Stimulated activated CD4-positive, alpha-beta T cell treated with anti-CD3 and anti-CD28 coated beads, Interleukin-12 subunit alpha, Interleukin-12 subunit beta, amount 100 ng/mL, for 24 hours (primary cell): ENCODE measurements around the gene CCDC91.
"Not testable (repeated sequence)": the region's sequence is repeated elsewhere in the genome, so short reads cannot be mapped to it uniquely, and the experiment has no call there.

ENCODE experiments used
- DNase-seq, 2 experiments: peaks; one replicate each; pipeline ENCODE4 v3.0.0-alpha.2; 2020; ENCODE audit warnings: low read depth in 2 of 2

The CCDC91 gene

GRCh38 chr12:28286352-28286751, 96.1 kb downstream of the CCDC91 start:
- no peak for DNase-seq

DNA sequence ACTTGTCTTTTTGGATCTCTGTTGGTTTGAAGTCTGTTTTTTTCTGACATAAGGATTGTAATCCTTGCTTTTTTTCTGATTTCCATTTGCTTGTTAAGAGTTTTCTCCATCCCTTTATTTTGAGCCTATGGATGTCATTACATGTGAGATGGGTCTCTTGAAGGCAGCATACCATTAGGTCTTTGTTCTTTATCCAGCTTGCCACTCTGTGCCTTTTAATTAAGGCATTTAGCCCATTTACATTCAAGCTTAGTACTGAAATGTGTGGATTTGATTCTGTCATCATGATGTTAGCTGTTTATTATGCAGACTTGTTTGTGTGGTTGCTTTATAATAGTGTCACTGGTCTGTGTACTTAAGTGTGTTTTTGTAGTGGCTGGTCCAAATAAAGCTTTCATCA, 100.0 kb downstream of the CCDC91 start:
- no peak for DNase-seq

DNA sequence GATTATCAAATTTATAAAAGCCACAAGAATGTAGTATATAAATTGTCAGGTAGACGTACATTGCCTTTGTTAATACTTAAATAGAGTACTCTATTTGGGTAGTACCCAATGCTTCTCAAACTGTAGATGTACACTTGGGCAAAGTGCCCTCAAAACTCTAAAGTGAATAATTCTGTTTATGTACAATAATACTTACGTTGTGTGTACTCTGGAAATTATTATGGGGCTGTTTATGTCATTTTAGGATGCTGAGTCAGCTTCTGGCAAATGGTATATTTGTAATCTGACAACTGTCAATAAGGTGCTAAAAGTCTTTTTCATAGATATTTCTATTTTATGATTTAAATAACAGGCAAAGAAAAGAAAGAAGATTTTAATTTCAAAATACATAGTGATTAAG, 102.4 kb downstream of the CCDC91 start:
- DNase-seq: no peak

GRCh38 chr12:28294300-28294699, 104.0 kb downstream of the CCDC91 start:
- DNase-seq: no peak

GRCh38 chr12:28296287-28296686, 106.0 kb downstream of the CCDC91 start:
- DNase-seq: no peak

DNA sequence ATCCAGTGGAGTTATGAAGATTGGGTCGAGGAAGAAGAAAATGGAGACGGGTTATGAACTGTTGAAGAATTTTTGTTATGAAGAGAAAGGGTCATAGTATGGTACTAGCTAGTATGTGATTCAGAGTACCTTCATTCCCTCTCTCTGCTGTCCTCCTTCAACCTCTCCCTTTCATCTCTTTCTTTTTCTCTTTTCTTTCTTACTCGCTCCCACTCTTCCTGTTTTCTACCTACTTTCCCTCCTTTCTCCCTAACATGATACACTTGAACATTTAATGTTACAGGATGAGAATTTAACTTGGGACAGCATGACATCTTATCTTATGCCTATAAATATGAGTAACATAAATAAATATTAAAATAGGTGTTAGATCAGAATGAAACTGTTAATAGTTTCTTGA, 112.9 kb downstream of the CCDC91 start:
- no peak for DNase-seq

DNA sequence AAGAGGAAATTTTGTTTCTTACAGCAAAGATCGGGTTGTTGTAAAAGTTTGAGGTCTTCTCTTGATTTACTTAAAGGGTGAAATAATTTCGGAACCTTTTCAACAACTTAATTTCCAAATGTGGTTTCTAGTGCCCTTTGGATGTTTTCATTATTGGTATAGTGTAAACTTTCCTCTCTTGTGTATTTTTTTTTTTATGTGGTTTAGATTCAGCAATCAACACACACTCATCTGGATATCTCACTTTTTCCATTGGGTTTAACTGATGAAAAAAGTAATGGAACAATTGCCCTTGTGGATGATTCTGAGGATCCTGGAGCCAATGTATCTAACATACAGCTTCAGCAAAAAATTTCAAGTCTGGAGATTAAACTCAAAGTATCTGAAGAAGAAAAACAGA, 116.3 kb downstream of the CCDC91 start:
- DNase-seq: no peak

DNA sequence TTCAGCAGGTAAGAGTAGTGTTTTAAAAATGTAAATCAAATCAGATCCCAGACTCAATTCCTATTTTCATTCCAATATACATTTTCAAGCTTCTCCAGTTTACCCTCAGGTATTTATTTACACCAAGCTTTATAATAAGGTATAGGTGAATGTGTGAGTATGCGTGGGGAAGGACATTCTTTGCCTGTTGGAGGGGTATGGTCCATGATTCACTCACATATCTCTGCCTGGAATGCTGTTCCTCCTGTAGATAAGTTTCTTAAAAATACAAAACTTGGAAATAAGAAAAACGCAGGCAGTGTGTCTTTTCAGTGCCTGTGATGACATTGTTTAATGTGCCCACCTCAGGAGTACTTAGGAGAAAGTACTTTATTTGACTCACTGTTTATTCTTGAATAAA, 118.6 kb downstream of the CCDC91 start:
- DNase-seq: no peak

GRCh38 chr12:28313631-28314030, 123.4 kb downstream of the CCDC91 start:
- DNase-seq: no peak

DNA sequence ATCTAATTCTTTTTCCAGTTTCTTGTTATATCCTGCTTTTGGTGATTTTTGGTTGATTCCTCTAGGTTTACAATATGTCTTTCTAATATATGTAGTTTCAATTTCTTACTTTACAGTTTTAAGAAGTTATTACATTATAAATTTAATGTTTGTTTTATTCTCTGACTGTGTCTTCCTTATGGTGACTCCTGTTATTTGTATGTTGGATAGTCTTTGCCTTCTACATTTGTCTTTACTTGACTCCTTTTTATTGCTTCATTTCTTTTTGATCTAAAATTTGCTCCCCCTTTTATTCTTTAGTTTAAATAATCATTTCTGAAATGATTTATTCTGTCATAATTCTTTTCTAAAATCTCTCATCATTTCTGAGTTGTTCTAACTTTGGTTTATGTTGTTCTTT, 125.8 kb downstream of the CCDC91 start:
- DNase-seq: no peak

- DNase-seq: no peak
Measured at GRCh38 chr12:28318273-28318672, 128.0 kb downstream of the CCDC91 start.

DNA sequence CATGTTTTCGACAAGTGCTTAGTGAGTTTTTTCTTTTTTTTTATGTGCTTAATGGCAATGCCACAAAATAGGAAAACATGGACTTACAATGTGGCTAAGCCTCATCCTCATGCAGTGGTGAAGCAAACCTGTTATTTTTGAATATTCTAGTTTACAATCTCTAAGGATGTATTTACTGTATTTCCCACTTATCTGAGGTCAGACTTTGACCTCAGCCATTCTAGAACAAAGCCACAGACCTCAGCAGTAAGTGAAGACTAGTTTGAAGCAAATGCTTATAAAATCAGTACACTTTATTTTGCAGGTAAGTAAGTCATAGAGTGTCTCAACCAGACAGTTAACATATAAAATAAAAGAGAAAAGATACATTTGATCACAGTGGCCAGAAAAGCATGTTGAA, 130.1 kb downstream of the CCDC91 start:
- no peak for DNase-seq

DNA sequence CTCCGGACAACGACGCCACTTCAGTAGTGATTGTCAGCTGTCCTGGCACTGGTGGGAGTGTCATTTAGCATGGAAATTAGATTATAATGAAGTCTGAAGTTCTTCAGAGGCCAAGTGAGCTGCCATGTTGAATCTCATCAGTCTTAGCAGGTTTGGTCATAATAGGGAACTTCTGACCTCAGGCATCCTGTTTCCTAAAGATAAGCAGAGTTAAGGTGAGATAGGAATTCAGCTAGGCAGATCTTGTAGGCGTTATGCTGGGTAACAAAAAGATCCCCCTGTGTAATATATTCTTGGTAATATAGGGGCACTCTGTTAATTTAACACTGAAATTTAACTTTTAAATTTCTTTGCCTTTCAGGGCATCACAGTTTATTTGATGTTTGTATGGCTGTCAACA, 137.5 kb downstream of the CCDC91 start:
- no peak for DNase-seq

DNA sequence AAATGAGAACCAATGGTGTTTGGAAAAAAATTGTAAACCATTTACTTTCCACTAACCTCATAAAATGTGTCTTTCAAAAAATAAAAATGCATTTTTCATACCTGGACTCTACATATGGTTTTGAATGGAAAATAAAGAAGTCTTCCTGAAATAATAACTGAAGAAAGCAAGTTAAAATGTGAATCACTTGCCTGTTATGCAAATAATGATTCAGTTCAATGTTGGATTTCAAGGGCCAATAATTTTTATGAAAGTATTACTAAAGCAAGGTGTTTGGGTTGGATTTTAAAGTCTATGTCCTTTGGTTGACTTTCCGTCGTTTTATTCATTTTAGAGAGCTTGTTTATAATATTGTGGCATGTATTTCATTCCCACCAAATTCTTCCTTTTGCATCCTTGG, 138.7 kb downstream of the CCDC91 start:
- no peak for DNase-seq

DNA sequence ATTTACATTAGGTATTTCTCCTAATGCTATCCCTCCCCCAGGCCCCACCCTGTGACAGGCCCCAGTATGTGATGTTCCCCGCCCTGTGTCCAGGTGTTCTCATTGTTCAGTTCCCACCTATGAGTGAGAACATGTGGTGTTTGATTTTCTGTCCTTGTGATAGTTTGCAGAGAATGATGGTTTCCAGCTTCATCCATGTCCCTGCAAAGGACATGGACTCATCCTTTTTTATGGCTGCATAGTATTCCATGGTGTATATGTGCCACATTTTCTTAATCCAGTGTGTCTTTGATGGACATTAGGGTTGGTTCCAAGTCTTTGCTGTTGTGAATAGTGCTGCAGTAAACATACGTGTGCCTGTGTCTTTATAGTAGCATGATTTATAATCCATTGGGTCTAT, 139.5 kb downstream of the CCDC91 start:
- not testable (repeated sequence) for DNase-seq

DNA sequence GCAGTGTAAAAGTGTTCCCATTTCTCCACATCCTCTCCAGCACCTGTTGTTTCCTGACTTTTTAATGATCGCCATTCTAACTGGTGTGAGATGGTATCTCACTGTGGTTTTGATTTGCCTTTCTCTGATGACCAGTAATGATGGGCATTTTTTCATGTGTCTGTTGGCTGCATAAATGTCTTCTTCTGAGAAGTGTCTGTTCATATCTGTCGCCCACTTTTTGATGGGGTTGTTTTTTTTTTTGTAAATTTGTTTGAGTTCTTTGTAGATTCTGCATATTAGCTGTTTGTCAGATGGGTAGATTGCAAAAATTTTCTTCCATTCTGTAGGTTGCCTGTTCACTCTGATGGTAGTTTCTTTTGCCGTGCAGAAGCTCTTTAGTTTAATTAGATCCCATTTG, 140.0 kb downstream of the CCDC91 start:
- DNase-seq: not testable (repeated sequence)

DNA sequence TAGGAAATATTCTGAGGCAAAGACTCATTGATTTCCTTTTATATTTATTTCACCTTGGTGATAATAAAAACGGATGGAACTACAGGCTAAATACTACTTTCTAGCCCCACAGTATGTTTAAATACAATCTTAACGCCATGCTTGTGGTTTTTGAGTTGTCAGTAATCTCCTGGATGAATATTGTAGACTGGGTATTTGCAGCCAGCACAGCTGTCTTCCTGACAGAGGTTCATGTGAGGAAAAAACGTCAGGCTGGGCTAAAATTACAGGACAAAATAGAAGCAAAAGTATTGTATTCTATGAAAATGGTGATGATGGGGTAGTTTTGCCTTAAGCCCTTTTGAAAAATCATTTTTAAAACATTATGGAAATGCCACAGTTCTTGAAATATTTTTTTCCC, 140.9 kb downstream of the CCDC91 start:
- no peak for DNase-seq

DNA sequence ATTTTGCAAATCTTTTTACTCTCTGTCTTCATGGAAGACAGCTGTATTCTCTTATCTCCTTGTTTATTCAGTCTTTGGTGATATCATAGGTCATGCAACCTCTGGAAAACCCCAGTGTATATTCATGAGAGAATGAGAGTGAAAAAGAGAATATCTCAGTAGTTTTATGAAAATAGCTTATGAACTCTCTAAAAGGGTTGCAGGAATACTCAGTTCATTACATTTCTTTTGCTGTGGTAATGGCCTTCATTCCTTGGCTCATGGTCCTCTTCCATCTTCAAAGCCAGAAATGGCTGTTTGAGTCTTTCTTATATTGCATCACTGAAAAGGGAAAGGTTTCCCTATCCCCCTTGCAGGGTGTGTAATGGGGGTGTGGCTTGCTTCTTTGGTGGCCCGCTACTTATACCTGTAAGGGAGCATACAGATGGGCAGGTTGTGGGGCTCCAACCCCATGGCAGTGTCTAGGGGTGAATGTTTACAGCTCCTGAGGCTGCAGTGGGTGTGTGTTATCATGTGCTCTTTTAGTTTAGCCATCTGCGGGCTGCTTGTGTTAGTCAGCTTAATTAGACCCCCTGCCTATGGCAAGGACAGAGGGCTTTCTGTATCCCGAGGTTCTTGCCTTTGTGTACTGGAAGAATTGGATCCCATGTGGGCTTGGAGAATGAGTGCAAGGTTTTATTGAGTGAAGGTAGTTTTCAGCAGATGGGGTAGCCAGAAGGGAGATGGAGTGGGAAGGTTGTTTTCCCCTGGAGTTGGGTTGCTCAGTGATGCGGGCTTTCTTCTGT, 150.2 kb downstream of the CCDC91 start:
- DNase-seq: no peak

DNA sequence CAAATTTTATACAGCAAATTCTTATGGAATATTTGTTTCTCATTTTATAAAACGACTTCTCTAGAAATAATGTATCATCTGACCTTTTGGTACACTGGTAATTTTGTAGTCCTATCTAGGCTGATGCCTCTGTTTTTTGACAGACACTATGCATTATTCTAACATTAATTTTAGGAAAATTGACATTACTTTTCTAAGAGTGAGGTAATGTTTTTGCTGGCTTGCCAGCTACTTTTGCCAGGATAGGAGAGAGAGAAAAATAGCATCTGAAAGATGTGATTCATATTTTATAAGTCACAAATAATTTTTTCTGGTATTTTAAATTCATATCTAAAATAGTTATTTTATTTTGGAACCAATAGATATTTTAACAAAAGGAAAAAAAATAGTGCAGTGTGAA, 153.5 kb downstream of the CCDC91 start:
- no peak for DNase-seq

GRCh38 chr12:28346567-28346966, 156.3 kb downstream of the CCDC91 start:
- no peak for DNase-seq

GRCh38 chr12:28349196-28349595, 158.9 kb downstream of the CCDC91 start:
- DNase-seq: no peak

GRCh38 chr12:28350502-28350901, 160.2 kb downstream of the CCDC91 start:
- no peak for DNase-seq

- no peak for DNase-seq
Measured at GRCh38 chr12:28351414-28351813, 161.2 kb downstream of the CCDC91 start.

GRCh38 chr12:28355161-28355560, 164.9 kb downstream of the CCDC91 start:
- no peak for DNase-seq
